HEK293 (cell line): ENCODE results near the gene SH3RF1.

ENCODE experiments used
- CTCF ChIA-PET: fragments of 350-600 bp; formaldehyde crosslinking; extraction: SDS; loops from one replicate; lab custom pipeline; 2021; ENCODE audit warnings: antibody characterized with exemption; lab: Yijun Ruan, JAX
- POLR2A ChIA-PET: fragments of 300-600 bp; formaldehyde crosslinking; extraction: SDS; loops from one replicate; lab custom pipeline; 2020; ENCODE audit warnings: antibody characterized with exemption, inconsistent platforms; lab: Yijun Ruan, JAX
- H3K27ac ChIP-seq: fragments of 200-500 bp; sonication (Bioruptor generic); 2 replicates; pipeline ENCODE4 v1.5.1; 2014; ENCODE audit warnings: low read depth, low read length, control low read depth, inconsistent platforms; ENCODE audit errors: extremely low read depth
- H3K36me3 ChIP-seq, 2 experiments: fragments of 200-500 bp in 1 of 2; sonication (Bioruptor generic) in 1 of 2; 1 replicate in 1 of 2; 2 replicates in 1 of 2; pipeline ENCODE4 v1.5.1; 2014 to 2017; ENCODE audit warnings: inconsistent platforms in 2 of 2, low read length in 2 of 2; ENCODE audit not compliant: control insufficient read depth in 2 of 2, insufficient read depth in 1 of 2
- H3K4me1 ChIP-seq: fragments of 200-500 bp; sonication (Bioruptor generic); 2 replicates; pipeline ENCODE4 v1.5.1; 2014; ENCODE audit warnings: mild to moderate bottlenecking, low read length, inconsistent platforms; ENCODE audit not compliant: control insufficient read depth, insufficient read depth
- H3K4me3 ChIP-seq: 2 replicates; pipeline ENCODE4 v1.5.1; 2011; ENCODE audit warnings: low read depth, mild to moderate bottlenecking, control low read depth, low read length, moderate library complexity
- H3K9me3 ChIP-seq: fragments of 200-500 bp; sonication (Bioruptor generic); 2 replicates; pipeline ENCODE4 v1.5.1; 2014; ENCODE audit warnings: low read depth, low read length, inconsistent platforms; ENCODE audit not compliant: control insufficient read depth, insufficient read depth
- BCL6B ChIP-seq: fragments of 450-650 bp; formaldehyde crosslinking; IDR thresholded peaks from 2 replicates; pipeline ENCODE4 v1.5.1; 2017; ENCODE audit warnings: missing biosample characterization, missing genetic modification characterization
- GLIS1 ChIP-seq: fragments of 450-650 bp; formaldehyde crosslinking; IDR thresholded peaks from 2 replicates; pipeline ENCODE4 v1.5.1; 2016; ENCODE audit warnings: missing biosample characterization, missing genetic modification characterization
- KLF1 ChIP-seq: fragments of 450-650 bp; formaldehyde crosslinking; IDR thresholded peaks from 2 replicates; pipeline ENCODE4 v1.5.1; 2016; ENCODE audit warnings: missing biosample characterization, missing genetic modification characterization
- SETDB1 ChIP-seq: IDR thresholded peaks from one replicate; pipeline ENCODE4 v1.6.1; 2017; ENCODE audit warnings: mild to moderate bottlenecking, low read length, moderate library complexity, mixed read lengths; ENCODE audit not compliant: insufficient read length
- ZBTB8A ChIP-seq: fragments of 450-650 bp; formaldehyde crosslinking; IDR thresholded peaks from 2 replicates; pipeline ENCODE4 v1.5.1; 2016; ENCODE audit warnings: missing biosample characterization, missing genetic modification characterization
- ZFP3 ChIP-seq: fragments of 450-650 bp; formaldehyde crosslinking; IDR thresholded peaks from 2 replicates; pipeline ENCODE4 v1.5.1; 2016; ENCODE audit warnings: low read depth, missing biosample characterization, missing genetic modification characterization
- ZNF155 ChIP-seq: fragments of 450-650 bp; formaldehyde crosslinking; IDR thresholded peaks from 2 replicates; pipeline ENCODE4 v1.5.1; 2016; ENCODE audit warnings: missing biosample characterization, missing genetic modification characterization
- ZNF280C ChIP-seq: fragments of 450-650 bp; formaldehyde crosslinking; IDR thresholded peaks from 2 replicates; pipeline ENCODE4 v1.5.1; 2016; ENCODE audit warnings: missing biosample characterization, missing genetic modification characterization
- ZNF292 ChIP-seq: fragments of 450-650 bp; formaldehyde crosslinking; IDR thresholded peaks from 2 replicates; pipeline ENCODE4 v1.5.1; 2016; ENCODE audit warnings: low read depth, missing biosample characterization, missing genetic modification characterization, borderline replicate concordance
- ZNF366 ChIP-seq: fragments of 450-650 bp; formaldehyde crosslinking; conservative IDR thresholded peaks from 2 replicates; pipeline ENCODE4 v1.5.1; 2016; ENCODE audit warnings: missing biosample characterization, missing genetic modification characterization
- ZNF423 ChIP-seq: fragments of 450-650 bp; formaldehyde crosslinking; IDR thresholded peaks from 2 replicates; pipeline ENCODE4 v1.5.1; 2016; ENCODE audit warnings: missing biosample characterization, missing genetic modification characterization
- ZNF48 ChIP-seq: fragments of 450-650 bp; formaldehyde crosslinking; IDR thresholded peaks from 2 replicates; pipeline ENCODE4 v1.5.1; 2016; ENCODE audit warnings: missing biosample characterization, missing genetic modification characterization
- ZNF488 ChIP-seq: fragments of 450-650 bp; formaldehyde crosslinking; IDR thresholded peaks from 2 replicates; pipeline ENCODE4 v1.5.1; 2016; ENCODE audit warnings: missing biosample characterization, missing genetic modification characterization
- ZNF548 ChIP-seq: fragments of 450-650 bp; formaldehyde crosslinking; IDR thresholded peaks from 2 replicates; pipeline ENCODE4 v1.5.1; 2016; ENCODE audit warnings: missing biosample characterization, missing genetic modification characterization
- ZNF621 ChIP-seq: fragments of 450-650 bp; formaldehyde crosslinking; IDR thresholded peaks from 2 replicates; pipeline ENCODE4 v1.5.1; 2017; ENCODE audit warnings: missing biosample characterization, missing genetic modification characterization
- ZNF701 ChIP-seq: fragments of 450-650 bp; formaldehyde crosslinking; IDR thresholded peaks from 2 replicates; pipeline ENCODE4 v1.5.1; 2016; ENCODE audit warnings: missing biosample characterization, missing genetic modification characterization
- ZNF704 ChIP-seq: fragments of 450-650 bp; formaldehyde crosslinking; IDR thresholded peaks from 2 replicates; pipeline ENCODE4 v1.5.1; 2016; ENCODE audit warnings: missing biosample characterization, missing genetic modification characterization

The SH3RF1 gene

GRCh38 chr4:169099771-169100180 is 171.0 kb downstream of the SH3RF1 start:
- Histone ChIP-seq H3K9me3 (no peaks in the 10 kb centered on the region), H3K27ac (no peak overlapping the region), H3K4me1 (no peaks in the 10 kb centered on the region), H3K4me3 (no peak overlapping the region), H3K36me3 (peaks cover 0 to 42% of the 10 kb centered on the region in 2 experiments; a peak in 1 of 3 replicates)
- ChIA-PET POLR2A (no interaction called here), CTCF (no interaction called here)
- TF ChIP-seq GLIS1 (tag by site-specific recombination) (0 out of 2 replicates have a peak, but pooled peaks have one; percentile 23), ZNF48 (tag by site-specific recombination) (no peak)

DNA sequence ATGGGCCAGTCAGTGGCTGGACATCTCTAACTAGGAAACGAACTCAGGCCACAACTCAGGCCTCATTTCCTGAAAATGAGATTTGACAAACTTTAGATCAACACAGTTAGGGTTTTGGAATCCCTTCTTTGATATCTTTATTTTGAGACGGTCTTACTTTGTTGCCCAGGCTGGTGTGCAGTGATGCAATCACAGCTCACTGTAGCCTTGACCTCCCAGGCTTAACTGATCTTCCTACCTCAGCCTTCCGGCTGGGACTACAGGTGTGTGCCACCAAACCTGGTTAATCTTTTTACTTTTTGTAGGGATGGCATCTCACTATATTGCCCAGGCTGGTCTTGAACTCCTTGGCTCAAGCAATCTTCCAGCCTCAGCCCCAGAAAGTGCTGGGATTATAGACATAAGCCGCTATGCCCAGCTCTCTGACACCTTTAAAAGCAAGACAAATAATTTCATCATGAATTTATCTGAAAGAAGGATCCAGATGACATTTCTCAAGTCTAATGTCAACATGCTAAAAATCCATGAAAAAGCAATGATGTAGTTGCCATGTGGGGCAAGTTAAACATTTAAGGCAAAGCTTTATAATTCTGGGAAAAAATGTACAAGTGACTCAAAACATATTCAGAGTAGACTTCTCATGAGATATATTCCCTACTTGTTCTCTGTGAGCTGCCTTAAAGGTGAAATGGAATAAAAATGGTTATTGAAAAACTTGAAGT is 171.6 kb downstream of the SH3RF1 start:
- H3K4me3 ChIP-seq = no peak overlapping the region
- no peak overlapping the region for H3K27ac ChIP-seq
- H3K4me1 ChIP-seq = no peaks in the 10 kb centered on the region
- TF ChIP-seq ZNF701 (tag by site-specific recombination) = no peak
- TF ChIP-seq ZNF548 (tag by site-specific recombination) = no peak
- no peak for TF ChIP-seq ZNF423 (tag by site-specific recombination)
- TF ChIP-seq ZNF366 (tag by site-specific recombination) = no peak
- no peak for TF ChIP-seq BCL6B (tag by site-specific recombination)
- no peak for TF ChIP-seq ZNF704 (tag by site-specific recombination)
- no peak for TF ChIP-seq ZFP3 (tag by site-specific recombination)
- TF ChIP-seq ZNF155 (tag by site-specific recombination) = no peak
- no peak for TF ChIP-seq ZBTB8A (tag by site-specific recombination)
- TF ChIP-seq ZNF280C (tag by site-specific recombination) = no peak
- TF ChIP-seq ZNF488 (tag by site-specific recombination) = no peak
- TF ChIP-seq KLF1 = no peak
- TF ChIP-seq ZNF621 (tag by site-specific recombination) = no peak
- no peak for TF ChIP-seq SETDB1
- no peak for TF ChIP-seq ZNF292 (tag by site-specific recombination)
- TF ChIP-seq, all 188 proteins: peak for 0
- Histone ChIP-seq H3K36me3 (peaks cover 0 to 42% of the 10 kb centered on the region in 2 experiments; a peak in 1 of 3 replicates), H3K9me3 (no peaks in the 10 kb centered on the region)
- POLR2A ChIA-PET = no interaction called here
- CTCF ChIA-PET = interaction anchor here (0.5 to 0.7 kb wide), 3 partner anchors 54 to 1089 kb away, joined by 3 read pairs; no protein-coding TSS in a partner anchor
